Mesenteric fat pad (tissue), 1 donor: ENCODE measurements around the gene EYA3. TPM values are rescaled to one million over a fixed set of nuclear protein-coding genes. Genes with fewer than 3 reads are reported as not detected.
"Not testable (repeated sequence)": the region's sequence is repeated elsewhere in the genome, so short reads cannot be mapped to it uniquely, and the experiment has no call there.

Source experiments
- DNase-seq: peaks from one replicate; pipeline ENCODE4 v3.0.0-alpha.2; 2020; ENCODE audit warnings: low spot score
- total RNA-seq: library from RNA; stranded (reverse); fragmentation: NEBNext Ultra II Directional; extraction: Animal tissue kit (Norgen Biotek cat#: 25700); gene quantifications from one replicate; pipeline ENCODE4 v1.2.1, GENCODE V29; 2021
- donor health status: DM: yes; HTN: yes; CAD: no.

The EYA3 gene
- total RNA-seq, 1 donor from 2014 or later, result 15.3 TPM

DNA sequence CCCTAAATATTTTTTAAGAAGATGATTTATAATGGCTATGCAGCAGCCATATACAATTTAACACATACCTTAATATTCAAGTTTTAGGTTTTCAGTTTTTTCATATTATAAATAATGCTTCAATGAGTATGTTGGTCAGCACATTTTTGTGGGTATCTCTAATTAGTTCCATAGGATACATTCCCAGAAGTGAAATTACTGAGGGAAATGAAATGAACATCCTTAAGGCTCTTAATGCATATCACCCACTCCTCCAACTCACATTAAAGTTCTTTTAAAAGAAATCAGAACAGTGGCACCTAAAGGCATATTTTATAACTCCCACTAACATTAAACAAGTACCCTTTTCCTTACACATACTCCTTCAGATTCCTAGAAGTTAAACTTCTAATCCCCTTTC, 56.1 kb downstream of the EYA3 start:
- DNase-seq, result no peak

DNA sequence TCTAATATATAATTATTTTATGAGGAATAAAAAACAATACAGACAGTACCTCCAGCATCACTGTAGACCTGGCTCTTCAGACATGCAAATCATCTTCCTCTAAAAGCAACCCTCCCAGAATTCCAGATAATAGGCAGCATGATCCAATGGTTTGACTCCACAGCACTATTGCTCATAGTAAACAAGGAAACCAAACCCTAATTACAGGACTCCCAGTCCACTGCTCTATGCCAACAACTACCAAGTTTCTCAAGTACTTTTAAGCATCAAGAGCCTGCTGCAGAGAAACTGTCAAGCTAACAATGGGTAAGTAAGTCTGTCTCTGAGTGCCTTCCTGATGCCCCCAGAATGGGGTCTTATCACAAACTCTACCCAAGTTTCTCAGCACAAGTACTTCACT, 57.2 kb downstream of the EYA3 start:
- DNase-seq, result no peak

GRCh38 chr1:28028873-28029654, 59.3 kb downstream of the EYA3 start:
- no peak for DNase-seq

GRCh38 chr1:28027660-28028059, 60.8 kb downstream of the EYA3 start:
- no peak for DNase-seq

- DNase-seq, result no peak
Measured at GRCh38 chr1:28027238-28027637, 61.2 kb downstream of the EYA3 start.

DNA sequence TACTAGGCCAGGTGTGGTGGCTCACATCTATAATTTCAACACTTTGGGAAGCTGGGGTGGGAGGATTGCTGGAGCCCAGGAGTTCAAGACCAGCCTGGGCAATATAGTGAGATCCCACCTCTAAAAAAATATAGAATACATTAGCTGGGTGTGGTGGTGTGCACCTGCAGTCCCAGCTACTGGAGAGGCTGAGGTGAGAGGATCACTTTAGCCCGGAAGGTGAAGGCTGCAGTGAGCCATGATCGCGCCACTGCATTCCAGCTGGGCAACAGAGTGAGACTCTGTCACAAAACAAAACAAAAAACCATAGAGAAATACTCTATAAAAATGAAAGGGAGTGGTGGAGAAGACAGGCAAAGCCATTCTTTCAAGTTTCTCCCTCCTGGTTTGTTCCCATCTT, 62.1 kb downstream of the EYA3 start:
- DNase-seq, result no peak

DNA sequence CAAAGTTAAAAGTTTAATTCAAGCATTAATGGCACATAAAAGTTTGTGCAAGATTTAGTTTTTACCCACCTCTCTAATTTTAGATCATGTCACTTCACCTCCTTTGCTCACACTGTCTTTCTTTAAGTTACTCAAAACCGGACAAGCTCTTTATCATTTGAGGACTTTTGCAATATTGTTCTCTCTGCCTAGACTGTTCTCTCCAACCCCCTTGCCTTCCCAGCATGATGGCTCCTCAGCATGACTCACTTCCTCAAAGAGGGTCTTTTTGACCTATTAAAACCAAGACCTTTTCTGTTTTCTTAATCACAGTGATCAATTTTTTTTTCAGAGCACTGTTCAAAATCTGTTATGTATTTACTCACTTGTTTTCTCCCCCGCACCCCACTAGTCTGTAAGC, 67.3 kb downstream of the EYA3 start:
- DNase-seq, result no peak

DNA sequence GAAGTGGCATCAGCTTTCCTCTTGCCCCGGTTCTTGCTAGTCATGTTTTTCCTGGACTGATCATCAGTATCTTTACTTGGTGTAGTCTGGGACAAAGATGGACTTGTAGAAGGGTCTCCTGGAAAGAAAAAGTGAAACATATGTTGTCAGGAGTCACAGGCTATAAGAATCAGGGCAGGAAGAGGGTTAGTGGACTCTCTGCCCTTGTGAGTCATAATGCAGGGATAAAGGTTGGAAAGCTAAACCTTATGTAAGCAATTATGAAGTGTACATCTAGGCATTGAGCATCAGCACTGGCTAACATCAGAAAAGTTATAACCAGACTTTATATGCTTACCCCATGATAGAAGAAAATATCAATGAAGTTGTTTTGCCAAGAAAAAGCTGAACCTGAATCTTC, 77.4 kb downstream of the EYA3 start:
- no peak for DNase-seq

- not testable (repeated sequence) for DNase-seq
Measured at GRCh38 chr1:28003117-28003516, 85.3 kb downstream of the EYA3 start.

- DNase-seq, result no peak
Measured at GRCh38 chr1:28002600-28002999, 85.8 kb downstream of the EYA3 start.

DNA sequence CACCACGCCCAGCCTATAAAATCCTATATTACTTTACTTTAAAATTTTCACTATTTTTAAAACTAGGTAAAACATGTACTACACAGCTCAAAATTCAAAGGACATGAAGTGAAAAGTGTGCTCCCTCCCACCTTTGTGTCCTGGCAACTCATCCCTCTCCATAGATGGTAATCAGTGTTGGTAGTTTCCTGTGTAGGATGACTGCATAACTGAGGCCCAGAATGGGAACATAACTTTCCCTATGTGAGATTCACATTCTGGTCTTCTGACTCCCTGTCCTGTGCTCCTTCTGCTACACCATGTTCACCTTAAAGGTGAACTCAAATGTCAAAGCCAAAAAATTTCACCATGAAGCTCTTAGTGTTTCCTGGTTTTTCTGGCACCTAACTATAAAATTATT, 89.4 kb downstream of the EYA3 start:
- no peak for DNase-seq

DNA sequence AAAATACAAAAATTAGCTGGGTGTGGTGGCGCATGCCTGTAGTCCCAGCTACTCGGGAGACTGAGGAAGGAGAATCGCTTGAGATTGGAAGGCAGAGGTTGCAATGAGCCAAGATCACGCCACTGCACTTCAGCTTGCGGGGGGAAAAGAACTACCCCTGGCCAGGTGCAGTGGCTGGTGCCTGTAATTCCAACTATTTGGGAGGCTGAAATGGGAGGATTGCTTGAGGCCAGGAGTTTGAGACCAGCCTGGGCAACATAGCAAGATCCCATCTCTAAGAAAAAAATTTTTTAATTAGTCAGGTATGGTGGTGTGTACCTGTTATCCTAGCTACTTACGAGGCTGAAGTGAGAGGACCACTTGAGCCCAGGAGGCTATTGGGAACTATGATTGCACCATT, 93.9 kb downstream of the EYA3 start:
- not testable (repeated sequence) for DNase-seq

DNA sequence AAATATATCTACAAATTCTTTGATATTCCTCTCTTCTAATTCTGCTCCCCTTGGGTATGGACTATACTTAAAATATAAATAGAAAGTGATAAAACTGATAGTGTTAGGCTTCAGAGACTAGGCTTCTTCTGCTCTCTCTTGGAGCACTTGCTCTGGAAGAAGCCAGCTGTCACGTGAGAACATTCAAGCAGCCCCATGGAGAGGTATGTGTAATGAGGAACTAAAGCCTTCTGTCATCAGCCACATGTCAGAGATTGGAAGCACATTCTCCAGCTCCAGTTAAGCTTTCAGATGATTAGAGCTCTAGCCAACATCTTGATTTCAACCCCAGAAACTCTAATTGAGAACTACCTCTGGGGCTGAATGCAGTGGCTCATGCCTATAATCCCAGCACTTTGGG, 94.3 kb downstream of the EYA3 start:
- no peak for DNase-seq

DNA sequence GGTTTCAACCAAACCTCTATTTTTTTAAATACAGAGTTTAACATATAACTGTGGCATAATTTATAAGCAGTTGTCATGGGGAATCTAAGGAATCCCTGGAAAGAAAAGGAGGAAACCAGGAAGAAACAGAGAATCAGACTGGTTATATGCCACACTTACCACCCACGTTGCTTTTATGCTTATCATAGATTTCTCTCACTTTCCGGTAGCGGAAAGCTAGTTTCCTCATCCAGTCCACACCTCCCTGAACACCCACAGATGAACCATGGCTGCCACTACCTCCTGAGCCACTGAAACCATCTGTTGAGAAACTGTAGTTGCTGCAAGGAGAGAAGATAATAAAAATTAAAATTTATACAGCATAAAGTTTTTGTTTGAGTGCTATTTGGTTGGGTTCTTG, 95.2 kb downstream of the EYA3 start:
- no peak for DNase-seq

- DNase-seq, result no peak
Measured at GRCh38 chr1:27992276-27992675, 96.1 kb downstream of the EYA3 start.

- no peak for DNase-seq
Measured at GRCh38 chr1:27990920-27991537, 97.4 kb downstream of the EYA3 start.

- DNase-seq, result no peak
Measured at GRCh38 chr1:27981145-27981544, 107.3 kb downstream of the EYA3 start.

DNA sequence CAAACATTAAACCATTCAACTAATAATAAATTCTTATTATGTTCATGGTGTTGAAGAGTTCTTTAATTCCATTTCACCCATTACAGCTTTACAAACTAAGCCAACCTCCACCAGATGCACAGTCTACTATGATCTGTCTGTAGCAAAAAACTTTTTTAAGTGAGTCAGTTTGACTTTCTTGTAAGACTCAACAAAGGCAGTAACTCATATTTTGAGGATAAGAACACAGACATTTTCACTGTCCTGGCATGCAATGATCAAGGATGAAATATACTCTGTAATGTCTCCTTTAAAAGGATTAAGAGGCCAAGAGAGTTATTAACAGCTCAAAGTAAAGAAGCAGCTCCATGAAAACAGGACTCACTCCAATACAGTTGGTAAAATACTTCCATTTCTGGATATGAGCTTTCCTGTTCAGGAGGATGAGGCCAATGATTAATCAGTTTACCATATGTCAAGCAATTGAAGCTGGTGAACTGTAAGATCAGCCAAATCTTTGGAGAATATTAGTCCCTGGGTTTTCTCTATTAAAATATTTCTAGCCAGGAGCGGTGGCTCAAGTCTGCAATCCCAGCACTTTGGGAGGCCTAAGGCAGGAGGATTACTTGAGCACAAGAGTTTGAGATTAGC, 108.1 kb downstream of the EYA3 start:
- no peak for DNase-seq

DNA sequence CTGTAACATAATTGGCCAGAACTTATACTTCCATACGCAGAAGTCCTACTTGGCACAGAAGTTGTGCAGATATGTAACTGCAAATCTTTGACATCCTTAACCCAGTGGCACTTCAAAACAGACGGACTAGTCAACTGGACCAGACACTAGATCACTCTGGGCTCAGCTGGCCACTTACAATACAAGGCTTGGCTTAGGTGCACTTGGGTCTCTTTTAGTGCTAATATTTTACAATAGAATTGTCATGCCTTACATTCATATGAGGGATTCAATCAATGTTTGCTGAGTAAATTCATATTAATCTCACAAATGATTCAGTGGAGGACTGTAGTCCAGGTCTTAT, 108.6 kb downstream of the EYA3 start:
- DNase-seq, result no peak

DNA sequence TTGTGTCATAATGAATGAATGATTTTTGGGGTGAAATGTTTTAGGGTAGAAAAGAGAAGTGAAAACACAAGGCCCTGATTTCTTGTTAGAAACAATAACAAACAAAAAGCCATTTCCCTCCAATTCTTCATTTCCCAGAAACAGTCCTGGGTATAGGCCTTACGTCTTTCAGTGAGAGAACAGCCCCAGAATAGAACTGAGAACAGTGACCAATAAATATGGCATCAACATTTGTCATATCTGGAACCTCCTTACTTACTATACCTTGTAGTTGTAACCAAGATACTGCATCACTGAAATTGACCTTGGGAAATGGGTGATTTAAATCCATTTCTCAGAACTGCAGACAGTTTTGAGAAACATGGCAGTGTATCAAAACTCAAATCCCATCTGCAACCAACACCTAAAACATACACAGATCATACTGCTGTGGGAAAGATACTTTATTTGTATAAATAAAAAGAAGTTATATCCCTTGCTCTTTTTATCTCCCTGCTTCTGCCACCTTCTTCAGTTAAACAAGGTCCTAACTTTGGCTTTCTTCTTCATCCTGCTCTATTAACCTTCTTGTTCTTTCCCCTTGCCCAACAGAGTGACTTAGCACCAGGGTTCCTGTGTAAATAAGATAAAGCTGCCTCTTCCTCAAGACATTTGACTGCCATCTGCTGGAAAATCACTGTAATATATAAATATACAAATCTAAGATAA, 109.1 kb downstream of the EYA3 start:
- DNase-seq, result no peak

DNA sequence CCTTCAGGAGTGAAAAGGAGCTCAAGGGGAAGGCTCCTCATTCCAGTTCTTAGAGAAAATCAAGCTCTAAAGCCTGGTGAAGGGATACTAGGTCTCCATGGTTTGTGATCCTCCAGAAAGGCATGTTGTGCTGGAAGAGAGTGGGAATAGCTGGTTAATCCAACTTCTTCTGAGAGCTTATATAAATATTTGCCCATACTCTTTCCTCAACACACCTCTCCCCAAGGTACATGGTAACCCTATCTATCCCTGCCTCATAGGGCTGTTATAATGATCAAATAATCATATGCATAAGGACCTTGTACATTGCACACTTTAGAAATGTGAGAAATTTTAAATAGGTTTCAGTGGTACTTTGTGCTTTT, 114.0 kb downstream of the EYA3 start:
- no peak for DNase-seq

GRCh38 chr1:27973771-27974416, 114.5 kb downstream of the EYA3 start:
- DNase-seq, result no peak
